K562 (cell line): Measurements from ENCODE around the gene MAGIX. TPM values are rescaled to one million over a fixed set of nuclear protein-coding genes. Genes with fewer than 3 reads are reported as not detected.

ENCODE experiments used
- ATAC-seq: fragments of 200-7000 bp; cut with Tn5 transposase; 3 replicates; pipeline ENCODE4 v1.9.1; 2020; ENCODE audit warnings: moderate library complexity
- BruUV-seq: library from RNA; stranded (reverse); fragments of 400-500 nt; replicated peaks from 2 replicates; lab custom pipeline; 2021; lab: Mats Ljungman, UMichigan
- CTCF ChIA-PET: fragments of 300-600 bp; formaldehyde crosslinking; extraction: SDS; loops from one replicate; lab custom pipeline; 2021; ENCODE audit warnings: low intra/inter-chr PET ratio; lab: Yijun Ruan, JAX
- POLR2A ChIA-PET: fragments of 300-600, 350-650 bp; sonication (Branson Sonifier 250); formaldehyde crosslinking; extraction: SDS; loops from one replicate; lab custom pipeline; 2021; ENCODE audit warnings: antibody characterized with exemption, inconsistent platforms; lab: Yijun Ruan, JAX
- DNase-seq, 4 experiments: peaks; one replicate each; pipeline versions ENCODE4 v3.0.0 to v3.0.0-alpha.2; 2011 to 2018; ENCODE audit warnings: low spot score in 3 of 4, mixed read lengths in 3 of 4; ENCODE audit errors: extremely low read depth in 1 of 4
- FAIRE-seq: peaks from 2 replicates; lab custom pipeline; 2011; peaks lifted over from hg19 to GRCh38; lab: Jason Lieb, UNC
- H2AFZ ChIP-seq: 2 replicates; pipeline ENCODE4 v1.6.0; 2011; ENCODE audit warnings: low read depth, low read length, control low read depth, inconsistent platforms
- H3K27ac ChIP-seq: fragments of 200-600 bp; 3 replicates; pipeline ENCODE4 v1.8.0; 2011; ENCODE audit warnings: low read depth, mild to moderate bottlenecking, control low read depth, inconsistent platforms, low read length, moderate library complexity, mixed read lengths; ENCODE audit errors: extremely low read depth
- H3K27me3 ChIP-seq, 2 experiments: fragments of 300-600 bp in 1 of 2; 2 replicates in 1 of 2; 3 replicates in 1 of 2; pipeline versions ENCODE4 v1.6.0 to v1.8.0; 2011; ENCODE audit warnings: inconsistent platforms in 2 of 2, low read length in 2 of 2, mild to moderate bottlenecking in 1 of 2, mixed read lengths in 1 of 2, moderate library complexity in 1 of 2; ENCODE audit not compliant: control insufficient read depth in 2 of 2, insufficient read depth in 2 of 2
- H3K36me3 ChIP-seq: fragments of 300-600 bp; 3 replicates; pipeline ENCODE4 v1.8.0; 2011; ENCODE audit warnings: mild to moderate bottlenecking, low read length, inconsistent platforms; ENCODE audit not compliant: control insufficient read depth, insufficient read depth
- H3K4me1 ChIP-seq, 2 experiments: fragments of 200-600 bp in 1 of 2; replicated peaks in 1 of 2; 2 replicates in 1 of 2; 3 replicates in 1 of 2; pipeline versions ENCODE4 v1.5.1 to v1.8.0; 2011; ENCODE audit warnings: inconsistent platforms in 2 of 2, low read length in 2 of 2, mild to moderate bottlenecking in 1 of 2, mixed read lengths in 1 of 2, moderate library complexity in 1 of 2; ENCODE audit not compliant: control insufficient read depth in 2 of 2, insufficient read depth in 2 of 2
- H3K4me2 ChIP-seq: 2 replicates; pipeline ENCODE4 v1.6.1; 2011; ENCODE audit warnings: low read length, control low read depth, inconsistent platforms, mixed read lengths; ENCODE audit not compliant: insufficient read depth
- H3K4me3 ChIP-seq: fragments of 200-600 bp; sonication (generic), shearing (Covaris generic); 2 replicates; pipeline ENCODE4 v1.5.1; 2016; ENCODE audit warnings: control low read depth, inconsistent platforms
- H3K79me2 ChIP-seq: fragments of 200-600 bp; 3 replicates; pipeline ENCODE4 v1.8.0; 2011; ENCODE audit warnings: low read length, inconsistent platforms; ENCODE audit not compliant: control insufficient read depth, insufficient read depth
- H3K9ac ChIP-seq, 2 experiments: 2 replicates each; pipeline versions ENCODE4 v1.6.0 to v1.6.1; 2011; ENCODE audit warnings: low read depth in 2 of 2, low read length in 2 of 2, control low read depth in 1 of 2, inconsistent platforms in 1 of 2, mild to moderate bottlenecking in 1 of 2, mixed read lengths in 1 of 2; ENCODE audit not compliant: insufficient read depth in 1 of 2
- H3K9me1 ChIP-seq: one replicate; pipeline ENCODE4 v1.6.0; 2011; ENCODE audit warnings: inconsistent platforms, mild to moderate bottlenecking, low read length, moderate library complexity; ENCODE audit not compliant: control insufficient read depth, insufficient read depth
- H3K9me3 ChIP-seq: replicated peaks from 2 replicates; pipeline ENCODE4 v1.5.1; 2011; ENCODE audit warnings: low read depth, low read length, inconsistent platforms; ENCODE audit not compliant: control insufficient read depth, insufficient read depth
- H4K20me1 ChIP-seq: replicated peaks from 2 replicates; pipeline ENCODE4 v1.6.1; 2011; ENCODE audit warnings: low read length, inconsistent platforms, mixed read lengths; ENCODE audit not compliant: control insufficient read depth, insufficient read depth
- ATF4 ChIP-seq: fragments of 450-650 bp; formaldehyde crosslinking; IDR thresholded peaks from 2 replicates; pipeline ENCODE4 v1.4.0; 2022; ENCODE audit warnings: mild to moderate bottlenecking, moderate library complexity
- COPS2 ChIP-seq: fragments of 450-650 bp; conservative IDR thresholded peaks from 2 replicates; pipeline ENCODE4 v1.6.1; 2016; ENCODE audit warnings: mild to moderate bottlenecking, moderate library complexity
- CREM ChIP-seq: IDR thresholded peaks from 2 replicates; pipeline ENCODE4 v1.6.1; 2014; ENCODE audit warnings: antibody characterized with exemption, low read depth
- HBP1 ChIP-seq: fragments of 450-650 bp; formaldehyde crosslinking; IDR thresholded peaks from 2 replicates; pipeline ENCODE4 v1.4.0; 2022; ENCODE audit warnings: missing genetic modification characterization
- KDM2B ChIP-seq: fragments of 250-450 bp; sonication (Bioruptor Pico); IDR thresholded peaks from 2 replicates; pipeline ENCODE4 v1.8.0; 2021; ENCODE audit warnings: mild to moderate bottlenecking, moderate library complexity
- MEF2A ChIP-seq: IDR thresholded peaks from 2 replicates; pipeline ENCODE4 v1.6.1; 2011; ENCODE audit warnings: low read depth, mild to moderate bottlenecking, low read length, moderate library complexity; ENCODE audit not compliant: control insufficient read depth
- MTA2 ChIP-seq: fragments of 450-650 bp; IDR thresholded peaks from 2 replicates; pipeline ENCODE4 v1.6.1; 2016; ENCODE audit warnings: low read depth
- NBN ChIP-seq: fragments of 450-650 bp; IDR thresholded peaks from 2 replicates; pipeline ENCODE4 v1.6.1; 2016; ENCODE audit warnings: low read depth, mild to moderate bottlenecking
- PCBP1 ChIP-seq: fragments of 200-400 bp; formaldehyde crosslinking; IDR thresholded peaks from 2 replicates; pipeline ENCODE4 v1.6.1; 2018; ENCODE audit warnings: mild to moderate bottlenecking, low read depth, low read length; ENCODE audit not compliant: poor library complexity, severe bottlenecking
- PHTF2 ChIP-seq: fragments of 250-450 bp; sonication (Bioruptor Pico); IDR thresholded peaks from 2 replicates; pipeline ENCODE4 v1.5.0; 2021; ENCODE audit warnings: mild to moderate bottlenecking
- SRSF7 ChIP-seq: fragments of 200-400 bp; formaldehyde crosslinking; optimal IDR thresholded peaks from 2 replicates; pipeline ENCODE3; 2017; ENCODE audit warnings: mild to moderate bottlenecking, low read depth, low read length
- ZBTB43 ChIP-seq: sonication (generic); formaldehyde crosslinking; IDR thresholded peaks from 2 replicates; pipeline ENCODE4 v1.8.0; 2023; ENCODE audit warnings: mild to moderate bottlenecking, missing genetic modification reagents
- ZNF316 ChIP-seq: fragments of 450-650 bp; IDR thresholded peaks from 2 replicates; pipeline ENCODE4 v1.6.1; 2016
- ZNF511 ChIP-seq: sonication (generic); formaldehyde crosslinking; IDR thresholded peaks from 2 replicates; pipeline ENCODE4 v1.8.0; 2022; ENCODE audit warnings: mild to moderate bottlenecking, missing genetic modification reagents
- ZNF740 ChIP-seq, 3 experiments: fragments of 200-800 bp in 1 of 3; sonication (Bioruptor generic) in 1 of 3; sonication (generic) in 1 of 3; formaldehyde crosslinking in 1 of 3; IDR thresholded peaks; 2 replicates each; pipeline versions ENCODE4 v1.6.1 to v1.8.0; 2016 to 2022; ENCODE audit warnings: mild to moderate bottlenecking in 2 of 3, missing compliant biosample characterization in 2 of 3, missing genetic modification characterization in 2 of 3, missing genetic modification reagents in 1 of 3
- ZNF766 ChIP-seq: fragments of 200-800 bp; sonication (Bioruptor generic); conservative IDR thresholded peaks from 2 replicates; pipeline ENCODE4 v1.6.1; 2016; ENCODE audit warnings: missing genetic modification characterization, missing compliant biosample characterization
- WGBS: fragments of 100-300 bp; shearing (Covaris generic); methylation state at CpG from one replicate; pipeline ENCODE4 v1.1.6; 2016; ENCODE audit warnings: low coverage, mixed read lengths; ENCODE audit not compliant: insufficient coverage; ENCODE audit errors: missing lambda C conversion rate; 5-methylcytosine and 5-hydroxymethylcytosine counted together
- in situ Hi-C: fragments of 300-500 bp; cut with MboI; formaldehyde crosslinking; loops from 4 replicates; pipeline ENCODE4 v1.15.0; 2018; ENCODE audit warnings: inconsistent platforms, mixed read lengths
- intact Hi-C: fragments of 100-400 bp; cut with micrococcal nuclease; formaldehyde crosslinking; loops from 2 replicates; pipeline ENCODE4 v1.14.2; 2022
- polyA plus RNA-seq, 8 experiments: library from polyadenylated mRNA; depleted of rRNA in 4 of 8; stranded (reverse) in 5 of 8; unstranded in 3 of 8; fragments of >200 nt; fragmentation: Nextera tagmentation in 2 of 8; fragmentation: Illumina TruSeq in 1 of 8; extraction: Ambion mirVana in 2 of 8; extraction: Trizol in 1 of 8; gene quantifications; 2 replicates each; pipeline versions ENCODE4 v1.2.1 to v1.2.3, GENCODE V29; 2011 to 2014; ENCODE audit warnings: inconsistent platforms in 1 of 8, missing spikeins in 1 of 8
- total RNA-seq, 7 experiments: library from RNA; depleted of rRNA in 6 of 7; stranded (reverse); fragments of >200 nt in 6 of 7; fragmentation: Illumina TruSeq in 2 of 7; extraction: Trizol in 2 of 7; gene quantifications; 2 replicates each; pipeline versions ENCODE4 v1.2.1 to v1.2.3, GENCODE V29; 2011 to 2021; ENCODE audit warnings: low replicate concordance in 1 of 7

The MAGIX gene
- total and polyA plus RNA-seq, 9 of the 15 experiments (the other 6 are each of a cell fraction or from before 2014, with no cell fraction given) = 0.08 to 3.5 (median 0.47) TPM

- ChIA-PET CTCF (no interaction called here), POLR2A (no interaction called here)
- Histone ChIP-seq H4K20me1 (no peaks in the 10 kb centered on the region), H3K9ac (peak within 1 kb of the TSS; percentile 59 to 84), H3K4me2 (peak within 1 kb of the TSS; percentile 59), H3K4me1 (peaks cover 17 to 30% of the 10 kb centered on the region in 2 experiments; a peak in 4 of 5 replicates), H3K79me2 (no peaks in the 10 kb centered on the region), H3K9me1 (no peaks in the 10 kb centered on the region), H3K27ac (peak within 1 kb of the TSS; percentile 62), H2AFZ (peak within 1 kb of the TSS; percentile 90), H3K9me3 (no peaks in the 10 kb centered on the region), H3K27me3 (no peaks in the 10 kb centered on the region), H3K36me3 (no peaks in the 10 kb centered on the region), H3K4me3 (peak within 1 kb of the TSS; percentile 35; the same call in 1 of the 2 replicates)
- TSS peak; percentile 86 for BruUV-seq
- in situ Hi-C loops = no loop called here
- 2% methylated on average over 17 of the region's 61 CpGs for WGBS
- intact Hi-C loops = no loop called here
- DNase-seq (peak; percentile 94 to 97 (median 97)), FAIRE-seq (peak; percentile 79), ATAC-seq (peak; percentile 98)
- no peak for TF ChIP-seq SRSF7
- no peak for TF ChIP-seq ZNF740 (CRISPR knock-in tag; IDR thresholded peaks at IDR 0.05)
- TF ChIP-seq ZNF740 (tag; IDR thresholded peaks at IDR 0.05) = no peak
- TF ChIP-seq ZNF766 (CRISPR knock-in tag) = peak; percentile 68; the same call in 1 of the 2 replicates
- TF ChIP-seq HBP1 (CRISPR knock-in tag) = no peak
- peak; percentile 89 for TF ChIP-seq CREM
- no peak for TF ChIP-seq PHTF2 (CRISPR knock-in tag)
- peak; percentile 96 for TF ChIP-seq ZNF511 (CRISPR knock-in tag)
- no peak for TF ChIP-seq ZBTB43
- no peak for TF ChIP-seq COPS2
- no peak for TF ChIP-seq MTA2
- no peak for TF ChIP-seq ZNF316
- TF ChIP-seq MEF2A = no peak
- TF ChIP-seq ATF4 = no peak
- TF ChIP-seq KDM2B (CRISPR knock-in tag) = no peak
- no peak for TF ChIP-seq NBN
- TF ChIP-seq PCBP1 = peak; percentile 68
Observed at GRCh38 chrX:49199906-49200771, 37.6 kb downstream of the MAGIX start, which contains the start of gene SYP. Gene SYP (minus strand): TSS chrX:49200193. CDS start chrX:49200186, 7 bp downstream.
